Caco-2 (cell line): ENCODE measurements around the gene DPYSL5. TPM values are rescaled to one million over a fixed set of nuclear protein-coding genes. Genes with fewer than 3 reads are reported as not detected.
A peak's percentile ranks its signal among the peaks of the same experiment; 100 is the strongest.

Experiments
- BruUV-seq: library from RNA; stranded (reverse); fragments of 400-500 nt; replicated peaks from 2 replicates; lab custom pipeline; 2021; lab: Mats Ljungman, UMichigan
- CTCF ChIA-PET: fragments of 300-600 bp; sonication (Branson Sonifier 250); formaldehyde crosslinking; loops from one replicate; lab custom pipeline; 2022; ENCODE audit warnings: antibody characterized with exemption; lab: Charles Lee
- POLR2A ChIA-PET: fragments of 300-600 bp; sonication (Branson Sonifier 250); formaldehyde crosslinking; loops from one replicate; lab custom pipeline; 2022; ENCODE audit warnings: antibody characterized with exemption; lab: Charles Lee
- DNase-seq, 2 experiments: peaks; one replicate each; pipeline versions ENCODE4 v3.0.0 to v3.0.0-alpha.2; 2020 to 2022
- H3K27me3 ChIP-seq: replicated peaks from 2 replicates; pipeline ENCODE4 v1.6.0; 2011; ENCODE audit warnings: low read length; ENCODE audit not compliant: control insufficient read depth, insufficient read depth
- H3K36me3 ChIP-seq: 2 replicates; pipeline ENCODE4 v1.5.1; 2011; ENCODE audit warnings: low read length; ENCODE audit not compliant: control insufficient read depth, insufficient read depth
- H3K4me1 ChIP-seq: fragments of 250-450 bp; sonication (Bioruptor Pico); 2 replicates; pipeline ENCODE4 v1.5.1; 2020; ENCODE audit warnings: mild to moderate bottlenecking
- H3K4me3 ChIP-seq: 2 replicates; pipeline ENCODE4 v1.5.1; 2011; ENCODE audit warnings: low read depth, mild to moderate bottlenecking, control low read depth, low read length
- H3K9me3 ChIP-seq: fragments of 250-450 bp; sonication (Bioruptor Pico); 2 replicates; pipeline ENCODE4 v1.5.1; 2020; ENCODE audit warnings: mild to moderate bottlenecking, moderate library complexity
- H3K27ac Mint-ChIP-seq: one replicate; pipeline ENCODE4 v1.8.0; 2022; ENCODE audit warnings: mixed read lengths; ENCODE audit not compliant: unreplicated experiment
- H3K27me3 Mint-ChIP-seq: one replicate; pipeline ENCODE4 v1.8.0; 2022; ENCODE audit warnings: mixed read lengths; ENCODE audit not compliant: insufficient read depth, unreplicated experiment
- H3K36me3 Mint-ChIP-seq: one replicate; pipeline ENCODE4 v1.8.0; 2022; ENCODE audit warnings: mild to moderate bottlenecking, mixed read lengths; ENCODE audit not compliant: insufficient read depth, unreplicated experiment
- H3K4me1 Mint-ChIP-seq: one replicate; pipeline ENCODE4 v1.8.0; 2022; ENCODE audit warnings: low read depth, mixed read lengths; ENCODE audit not compliant: unreplicated experiment
- H3K4me3 Mint-ChIP-seq: one replicate; pipeline ENCODE4 v1.8.0; 2022; ENCODE audit warnings: mild to moderate bottlenecking, moderate library complexity, mixed read lengths; ENCODE audit not compliant: unreplicated experiment
- H3K9me3 Mint-ChIP-seq: one replicate; pipeline ENCODE4 v1.8.0; 2022; ENCODE audit warnings: mixed read lengths; ENCODE audit not compliant: unreplicated experiment
- CTCF ChIP-seq, 2 experiments: fragments of 200-600 bp in 1 of 2; IDR thresholded peaks; 1 replicate in 1 of 2; 2 replicates in 1 of 2; pipeline versions ENCODE4 v1.5.1 to v1.8.0; 2011 to 2022; ENCODE audit warnings: antibody characterized with exemption in 1 of 2, control low read depth in 1 of 2, inconsistent platforms in 1 of 2, low read depth in 1 of 2, low read length in 1 of 2, mild to moderate bottlenecking in 1 of 2, moderate library complexity in 1 of 2; ENCODE audit not compliant: insufficient read depth in 1 of 2, severe bottlenecking in 1 of 2, unreplicated experiment in 1 of 2
- intact Hi-C: fragments of 100-400 bp; cut with micrococcal nuclease; formaldehyde crosslinking; loops from one replicate; pipeline ENCODE4 v1.10.0; 2022; ENCODE audit not compliant: unreplicated experiment
- total RNA-seq: library from RNA; stranded (reverse); gene quantifications from 2 replicates; pipeline ENCODE4 v1.2.3, GENCODE V29; 2022

Gene DPYSL5
- total RNA-seq, 1 experiment from 2014 or later = 2.4 TPM

- peaks cover 22% of the 10 kb centered on the region for H3K4me1 ChIP-seq
- DNase-seq = peak; percentile 77 to 85
- no peaks in the 10 kb centered on the region for H3K36me3 ChIP-seq
- Mint-ChIP-seq H3K27ac (peak overlapping the region; percentile 90), H3K36me3 (no peaks in the 10 kb centered on the region), H3K4me3 (peak overlapping the region; percentile 32), H3K4me1 (peaks cover 31% of the 10 kb centered on the region), H3K9me3 (no peaks in the 10 kb centered on the region), H3K27me3 (no peaks in the 10 kb centered on the region)
- no TSS peak for BruUV-seq
- H3K27me3 ChIP-seq = no peaks in the 10 kb centered on the region
- intact Hi-C loops = no loop called here
- POLR2A ChIA-PET = no interaction called here
- TF ChIP-seq CTCF (IDR thresholded peaks at IDR 0.05; ENCODE audit: insufficient read depth in 1 of 2, low read depth in 1 of 2, low read length in 1 of 2, severe bottlenecking in 1 of 2, unreplicated experiment in 1 of 2) = no peak
- CTCF ChIA-PET = interaction anchor here (1.0 to 2.8 kb wide), 2 partner anchors 17 to 36 kb away, joined by 3 to 8 read pairs; no protein-coding TSS in a partner anchor
- no peaks in the 10 kb centered on the region for H3K9me3 ChIP-seq
- no peak overlapping the region for H3K4me3 ChIP-seq
These were observed 77.3 kb downstream of the DPYSL5 start for GRCh38 chr2:26925100-26925791.

GRCh38 chr2:26927221-26927620 lies 79.3 kb downstream of the DPYSL5 start:
- Mint-ChIP-seq H3K4me1 (peaks cover 31% of the 10 kb centered on the region), H3K27me3 (no peaks in the 10 kb centered on the region), H3K27ac (no peak overlapping the region), H3K9me3 (no peaks in the 10 kb centered on the region), H3K4me3 (no peak overlapping the region), H3K36me3 (no peaks in the 10 kb centered on the region)
- intact Hi-C loops = no loop called here
- Histone ChIP-seq H3K9me3 (no peaks in the 10 kb centered on the region), H3K27me3 (no peaks in the 10 kb centered on the region), H3K4me3 (no peak overlapping the region), H3K36me3 (no peaks in the 10 kb centered on the region), H3K4me1 (peaks cover 22% of the 10 kb centered on the region)
- DNase-seq = no peak
- no peak for TF ChIP-seq CTCF (IDR thresholded peaks at IDR 0.05; ENCODE audit: insufficient read depth in 1 of 2, low read depth in 1 of 2, low read length in 1 of 2, severe bottlenecking in 1 of 2, unreplicated experiment in 1 of 2)
- no TSS peak for BruUV-seq
- ChIA-PET CTCF (no interaction called here), POLR2A (no interaction called here)

- BruUV-seq = no TSS peak
- H3K9me3 Mint-ChIP-seq = no peaks in the 10 kb centered on the region
- no peaks in the 10 kb centered on the region for H3K27me3 Mint-ChIP-seq
These were observed 85.0 kb downstream of the DPYSL5 start for GRCh38 chr2:26932974-26933373.

More at GRCh38 chr2:26932974-26933373, 85.0 kb downstream of the DPYSL5 start:
- Histone ChIP-seq H3K36me3 (no peaks in the 10 kb centered on the region), H3K4me3 (no peak overlapping the region), H3K4me1 (no peaks in the 10 kb centered on the region), H3K27me3 (no peaks in the 10 kb centered on the region), H3K9me3 (no peaks in the 10 kb centered on the region)
- ChIA-PET CTCF (interaction anchor here (0.8 to 1.1 kb wide), 3 partner anchors 11 to 560 kb away, joined by 3 to 4 read pairs (median 3); no protein-coding TSS in a partner anchor), POLR2A (interaction anchor here (0.5 kb wide), 1 partner anchor 138 kb away, joined by 3 read pairs; no protein-coding TSS in a partner anchor)
- Mint-ChIP-seq H3K27ac (no peak overlapping the region), H3K4me1 (peaks cover 6% of the 10 kb centered on the region), H3K36me3 (no peaks in the 10 kb centered on the region), H3K4me3 (no peak overlapping the region)
- TF ChIP-seq CTCF (IDR thresholded peaks at IDR 0.05; ENCODE audit: insufficient read depth in 1 of 2, low read depth in 1 of 2, low read length in 1 of 2, severe bottlenecking in 1 of 2, unreplicated experiment in 1 of 2) = no peak
- intact Hi-C loops = no loop called here
- no peak for DNase-seq
